ENCODE results near the gene KIFBP. TPM values are rescaled to one million over a fixed set of nuclear protein-coding genes. Genes with fewer than 3 reads are reported as not detected.
"Not testable (repeated sequence)": the region's sequence is repeated elsewhere in the genome, so short reads cannot be mapped to it uniquely, and the experiment has no call there.

Gene KIFBP
- total and polyA plus RNA-seq, 9 donors: 17.9 to 25.7 (median 21.9) TPM

GRCh38 chr10:69022611-69023010 is 34.0 kb downstream of the KIFBP start:
- no peak overlapping the region for H3K27ac ChIP-seq (ENCODE audit: low read length)
- no peaks in the 10 kb centered on the region for H3K27me3 ChIP-seq (ENCODE audit: control insufficient read depth, insufficient read depth, low read length)
- no peaks in the 10 kb centered on the region for H3K9me3 ChIP-seq (replicated peaks; ENCODE audit: control insufficient read depth, low read depth, low read length)
- WGBS (ENCODE audit: insufficient coverage): 95% methylated on average over 14 of the region's 19 CpGs
- DNase-seq: no peak
- peaks cover under 1% of the 10 kb centered on the region for H3K36me3 ChIP-seq (ENCODE audit: control insufficient read depth, insufficient read depth, low read length)
- no peaks in the 10 kb centered on the region for H3K4me1 ChIP-seq (ENCODE audit: control insufficient read depth, insufficient read depth, low read length)
- H3K4me3 ChIP-seq (ENCODE audit: low read length): no peak overlapping the region

GRCh38 chr10:69025370-69025896 is 36.8 kb downstream of the KIFBP start:
- no peaks in the 10 kb centered on the region for H3K36me3 ChIP-seq (ENCODE audit: control insufficient read depth, insufficient read depth, low read length)
- DNase-seq: no peak
- no peaks in the 10 kb centered on the region for H3K9me3 ChIP-seq (replicated peaks; ENCODE audit: control insufficient read depth, low read depth, low read length)
- no peak overlapping the region for H3K27ac ChIP-seq (ENCODE audit: low read length)
- H3K4me1 ChIP-seq (ENCODE audit: control insufficient read depth, insufficient read depth, low read length): no peaks in the 10 kb centered on the region
- 64% methylated on average over 2 of the region's 4 CpGs for WGBS (ENCODE audit: insufficient coverage)
- no peaks in the 10 kb centered on the region for H3K27me3 ChIP-seq (ENCODE audit: control insufficient read depth, insufficient read depth, low read length)
- no peak overlapping the region for H3K4me3 ChIP-seq (ENCODE audit: low read length)

- no CpG with 5 or more reads among the region's 4 CpGs for WGBS (ENCODE audit: insufficient coverage)
- Histone ChIP-seq H3K27ac (ENCODE audit: low read length) (no peak overlapping the region), H3K4me3 (ENCODE audit: low read length) (no peak overlapping the region), H3K36me3 (ENCODE audit: control insufficient read depth, insufficient read depth, low read length) (no peaks in the 10 kb centered on the region), H3K9me3 (replicated peaks; ENCODE audit: control insufficient read depth, low read depth, low read length) (no peaks in the 10 kb centered on the region), H3K27me3 (ENCODE audit: control insufficient read depth, insufficient read depth, low read length) (no peaks in the 10 kb centered on the region), H3K4me1 (ENCODE audit: control insufficient read depth, insufficient read depth, low read length) (no peaks in the 10 kb centered on the region)
- no peak for DNase-seq
These were observed 44.7 kb downstream of the KIFBP start for GRCh38 chr10:69033256-69033655.

GRCh38 chr10:69037489-69037888 is 48.9 kb downstream of the KIFBP start:
- no peak for DNase-seq
- Histone ChIP-seq H3K9me3 (replicated peaks; ENCODE audit: control insufficient read depth, low read depth, low read length) (no peaks in the 10 kb centered on the region), H3K4me1 (ENCODE audit: control insufficient read depth, insufficient read depth, low read length) (no peaks in the 10 kb centered on the region), H3K36me3 (ENCODE audit: control insufficient read depth, insufficient read depth, low read length) (no peaks in the 10 kb centered on the region), H3K27me3 (ENCODE audit: control insufficient read depth, insufficient read depth, low read length) (no peaks in the 10 kb centered on the region), H3K27ac (ENCODE audit: low read length) (no peak overlapping the region), H3K4me3 (ENCODE audit: low read length) (no peak overlapping the region)
- 100% methylated on average over 1 of the region's 1 CpG for WGBS (ENCODE audit: insufficient coverage)

GRCh38 chr10:69040904-69041303 is 52.3 kb downstream of the KIFBP start:
- H3K27ac ChIP-seq (ENCODE audit: low read length); H3K4me3 ChIP-seq (ENCODE audit: low read length); DNase-seq; H3K9me3 ChIP-seq (replicated peaks; ENCODE audit: control insufficient read depth, low read depth, low read length); H3K4me1 ChIP-seq (ENCODE audit: control insufficient read depth, insufficient read depth, low read length); H3K36me3 ChIP-seq (ENCODE audit: control insufficient read depth, insufficient read depth, low read length); H3K27me3 ChIP-seq (ENCODE audit: control insufficient read depth, insufficient read depth, low read length): not testable (repeated sequence)
- WGBS (ENCODE audit: insufficient coverage): no CpG with 5 or more reads among the region's 5 CpGs

GRCh38 chr10:69042417-69042816 is 53.8 kb downstream of the KIFBP start:
- Histone ChIP-seq H3K27ac (ENCODE audit: low read length) (no peak overlapping the region), H3K27me3 (ENCODE audit: control insufficient read depth, insufficient read depth, low read length) (no peaks in the 10 kb centered on the region), H3K9me3 (replicated peaks; ENCODE audit: control insufficient read depth, low read depth, low read length) (no peaks in the 10 kb centered on the region), H3K4me3 (ENCODE audit: low read length) (no peak overlapping the region), H3K4me1 (ENCODE audit: control insufficient read depth, insufficient read depth, low read length) (no peaks in the 10 kb centered on the region), H3K36me3 (ENCODE audit: control insufficient read depth, insufficient read depth, low read length) (no peaks in the 10 kb centered on the region)
- 75% methylated on average over 4 of the region's 5 CpGs for WGBS (ENCODE audit: insufficient coverage)
- DNase-seq: no peak

GRCh38 chr10:69042838-69043237 is 54.2 kb downstream of the KIFBP start:
- Histone ChIP-seq H3K36me3 (ENCODE audit: control insufficient read depth, insufficient read depth, low read length) (no peaks in the 10 kb centered on the region), H3K27ac (ENCODE audit: low read length) (no peak overlapping the region), H3K4me3 (ENCODE audit: low read length) (no peak overlapping the region), H3K9me3 (replicated peaks; ENCODE audit: control insufficient read depth, low read depth, low read length) (no peaks in the 10 kb centered on the region), H3K4me1 (ENCODE audit: control insufficient read depth, insufficient read depth, low read length) (no peaks in the 10 kb centered on the region), H3K27me3 (ENCODE audit: control insufficient read depth, insufficient read depth, low read length) (no peaks in the 10 kb centered on the region)
- no peak for DNase-seq
- WGBS (ENCODE audit: insufficient coverage): 90% methylated on average over 5 of the region's 6 CpGs

- Histone ChIP-seq H3K9me3 (replicated peaks; ENCODE audit: control insufficient read depth, low read depth, low read length) (no peaks in the 10 kb centered on the region), H3K27ac (ENCODE audit: low read length) (peak overlapping the region; percentile 20), H3K4me1 (ENCODE audit: control insufficient read depth, insufficient read depth, low read length) (peaks cover 5% of the 10 kb centered on the region), H3K4me3 (ENCODE audit: low read length) (no peak overlapping the region), H3K36me3 (ENCODE audit: control insufficient read depth, insufficient read depth, low read length) (no peaks in the 10 kb centered on the region), H3K27me3 (ENCODE audit: control insufficient read depth, insufficient read depth, low read length) (no peaks in the 10 kb centered on the region)
- DNase-seq: no peak
- 79% methylated on average over 5 of the region's 10 CpGs for WGBS (ENCODE audit: insufficient coverage)
These were observed 55.4 kb downstream of the KIFBP start for GRCh38 chr10:69043931-69044531.

- Histone ChIP-seq H3K4me3 (ENCODE audit: low read length) (no peak overlapping the region), H3K27me3 (ENCODE audit: control insufficient read depth, insufficient read depth, low read length) (no peaks in the 10 kb centered on the region), H3K36me3 (ENCODE audit: control insufficient read depth, insufficient read depth, low read length) (no peaks in the 10 kb centered on the region), H3K4me1 (ENCODE audit: control insufficient read depth, insufficient read depth, low read length) (peaks cover 5% of the 10 kb centered on the region), H3K27ac (ENCODE audit: low read length) (peak overlapping the region; percentile 20), H3K9me3 (replicated peaks; ENCODE audit: control insufficient read depth, low read depth, low read length) (no peaks in the 10 kb centered on the region)
- WGBS (ENCODE audit: insufficient coverage): 100% methylated on average over 1 of the region's 1 CpG
- no peak for DNase-seq
These were observed 55.9 kb downstream of the KIFBP start for GRCh38 chr10:69044546-69044945.

GRCh38 chr10:69045441-69046300 is 57.1 kb downstream of the KIFBP start:
- H3K36me3 ChIP-seq (ENCODE audit: control insufficient read depth, insufficient read depth, low read length): no peaks in the 10 kb centered on the region
- H3K9me3 ChIP-seq (replicated peaks; ENCODE audit: control insufficient read depth, low read depth, low read length): no peaks in the 10 kb centered on the region
- no peak overlapping the region for H3K4me3 ChIP-seq (ENCODE audit: low read length)
- no peaks in the 10 kb centered on the region for H3K27me3 ChIP-seq (ENCODE audit: control insufficient read depth, insufficient read depth, low read length)
- peak; percentile 38 for DNase-seq
- H3K27ac ChIP-seq (ENCODE audit: low read length): peak overlapping the region; percentile 72
- 78% methylated on average over 5 of the region's 6 CpGs for WGBS (ENCODE audit: insufficient coverage)
- peaks cover 5% of the 10 kb centered on the region for H3K4me1 ChIP-seq (ENCODE audit: control insufficient read depth, insufficient read depth, low read length)
